Prostate gland (tissue), 2 donors: Measurements from ENCODE around the gene NAB1. TPM values are rescaled to one million over a fixed set of nuclear protein-coding genes. Genes with fewer than 3 reads are reported as not detected.
"Not testable (repeated sequence)": the region's sequence is repeated elsewhere in the genome, so short reads cannot be mapped to it uniquely, and the experiment has no call there.

Experiments
- DNase-seq: peaks from one replicate; pipeline ENCODE4 v3.0.0-alpha.2; 2019; ENCODE audit warnings: low spot score
- H3K27ac ChIP-seq, 2 donors: fragments of 200-600 bp; sonication (generic); 2 replicates each; pipeline ENCODE4 v1.5.1; 2017 to 2019
- H3K27me3 ChIP-seq: fragments of 200-600 bp; sonication (generic); replicated peaks from 2 replicates; pipeline ENCODE4 v1.5.1; 2019; ENCODE audit not compliant: insufficient read depth
- H3K36me3 ChIP-seq, 2 donors: fragments of 200-600 bp; sonication (generic); 1 replicate in 1 of 2; 2 replicates in 1 of 2; pipeline versions ENCODE4 v1.5.1 to v1.8.1; 2017 to 2019
- H3K4me1 ChIP-seq: fragments of 200-600 bp; sonication (generic); replicated peaks from 2 replicates; pipeline ENCODE4 v1.5.1; 2019
- H3K4me3 ChIP-seq, 2 donors: fragments of 200-600 bp; sonication (generic); 2 replicates each; pipeline ENCODE4 v1.5.1; 2017 to 2019
- H3K9me3 ChIP-seq: fragments of 200-600 bp; sonication (generic); 2 replicates; pipeline ENCODE4 v1.5.1; 2017
- POLR2A ChIP-seq: fragments of 450-650 bp; IDR thresholded peaks from one replicate; pipeline ENCODE4 v1.6.1; 2016; ENCODE audit warnings: antibody characterized with exemption, mild to moderate bottlenecking
- POLR2AphosphoS5 ChIP-seq: sonication (generic); formaldehyde crosslinking; IDR thresholded peaks from one replicate; pipeline ENCODE4 v1.6.1; 2017; ENCODE audit warnings: antibody characterized with exemption
- WGBS: methylation state at CpG from one replicate; pipeline ENCODE4 v1.1.5; 2018; 5-methylcytosine and 5-hydroxymethylcytosine counted together
- intact Hi-C: fragments of 100-400 bp; cut with DNase I; formaldehyde crosslinking; loops from one replicate; pipeline ENCODE4 v1.14.2; 2022
- total RNA-seq, 2 donors: library from RNA; depleted of rRNA; stranded (reverse); fragments of >200 nt; gene quantifications; one replicate each; pipeline ENCODE4 v1.1.0, GENCODE V29; 2016
- TF ChIP-seq, protein P1 (sequence below), 4 experiments: fragments of 200-600 bp in 2 of 4; fragments of 450-650 bp in 2 of 4; sonication (generic) in 2 of 4; IDR thresholded peaks; 1 replicate in 3 of 4; 2 replicates in 1 of 4; pipeline ENCODE4 v1.5.1; 2016 to 2019; ENCODE audit warnings: antibody characterized with exemption in 4 of 4, mild to moderate bottlenecking in 2 of 4, moderate library complexity in 2 of 4

NAB1 gene
- total RNA-seq, 2 donors from 2014 or later = 36.6 to 48.6 TPM

DNA sequence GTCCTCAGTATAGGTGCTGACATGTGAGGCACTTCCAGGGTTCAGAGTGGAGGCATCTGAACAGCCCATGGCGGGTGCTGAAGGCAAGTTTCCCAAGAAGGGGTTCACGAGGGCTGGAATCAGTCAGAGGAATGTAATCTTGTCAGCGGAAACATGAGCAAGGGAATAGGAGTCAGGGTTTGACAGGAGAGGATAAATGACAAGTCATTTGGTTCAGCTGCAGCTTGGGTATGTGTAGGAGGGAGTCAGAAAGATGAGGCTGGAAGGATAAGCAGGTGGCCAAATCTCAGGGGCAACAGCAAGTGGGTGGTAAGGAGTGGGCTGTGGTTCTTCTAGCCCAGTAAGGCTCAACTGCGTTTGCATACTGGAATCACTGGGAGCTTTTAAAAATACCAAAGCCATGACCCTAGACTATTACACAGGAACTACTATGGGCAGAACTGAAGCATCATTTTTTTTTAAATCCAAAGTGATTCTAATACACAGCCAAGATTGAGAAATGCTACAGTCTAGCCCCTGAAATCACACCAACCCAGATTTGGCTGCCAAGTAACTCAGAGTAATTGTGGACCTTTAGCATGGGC lies 41.8 kb upstream of the NAB1 start:
- 89% methylated on average over 4 of the region's 4 CpGs for WGBS
- Histone ChIP-seq H3K4me3 (no peak overlapping the region), H3K36me3 (no peaks in the 10 kb centered on the region), H3K9me3 (no peaks in the 10 kb centered on the region), H3K27ac (no peak overlapping the region), H3K4me1 (no peaks in the 10 kb centered on the region), H3K27me3 (no peaks in the 10 kb centered on the region)
- TF ChIP-seq POLR2A = no peak
- TF ChIP-seq, protein P1, sequence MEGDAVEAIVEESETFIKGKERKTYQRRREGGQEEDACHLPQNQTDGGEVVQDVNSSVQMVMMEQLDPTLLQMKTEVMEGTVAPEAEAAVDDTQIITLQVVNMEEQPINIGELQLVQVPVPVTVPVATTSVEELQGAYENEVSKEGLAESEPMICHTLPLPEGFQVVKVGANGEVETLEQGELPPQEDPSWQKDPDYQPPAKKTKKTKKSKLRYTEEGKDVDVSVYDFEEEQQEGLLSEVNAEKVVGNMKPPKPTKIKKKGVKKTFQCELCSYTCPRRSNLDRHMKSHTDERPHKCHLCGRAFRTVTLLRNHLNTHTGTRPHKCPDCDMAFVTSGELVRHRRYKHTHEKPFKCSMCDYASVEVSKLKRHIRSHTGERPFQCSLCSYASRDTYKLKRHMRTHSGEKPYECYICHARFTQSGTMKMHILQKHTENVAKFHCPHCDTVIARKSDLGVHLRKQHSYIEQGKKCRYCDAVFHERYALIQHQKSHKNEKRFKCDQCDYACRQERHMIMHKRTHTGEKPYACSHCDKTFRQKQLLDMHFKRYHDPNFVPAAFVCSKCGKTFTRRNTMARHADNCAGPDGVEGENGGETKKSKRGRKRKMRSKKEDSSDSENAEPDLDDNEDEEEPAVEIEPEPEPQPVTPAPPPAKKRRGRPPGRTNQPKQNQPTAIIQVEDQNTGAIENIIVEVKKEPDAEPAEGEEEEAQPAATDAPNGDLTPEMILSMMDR (IDR thresholded peaks at IDR 0.05) = no peak
- no peak for TF ChIP-seq POLR2AphosphoS5
- DNase-seq = no peak
- intact Hi-C loops = no loop called here

DNA sequence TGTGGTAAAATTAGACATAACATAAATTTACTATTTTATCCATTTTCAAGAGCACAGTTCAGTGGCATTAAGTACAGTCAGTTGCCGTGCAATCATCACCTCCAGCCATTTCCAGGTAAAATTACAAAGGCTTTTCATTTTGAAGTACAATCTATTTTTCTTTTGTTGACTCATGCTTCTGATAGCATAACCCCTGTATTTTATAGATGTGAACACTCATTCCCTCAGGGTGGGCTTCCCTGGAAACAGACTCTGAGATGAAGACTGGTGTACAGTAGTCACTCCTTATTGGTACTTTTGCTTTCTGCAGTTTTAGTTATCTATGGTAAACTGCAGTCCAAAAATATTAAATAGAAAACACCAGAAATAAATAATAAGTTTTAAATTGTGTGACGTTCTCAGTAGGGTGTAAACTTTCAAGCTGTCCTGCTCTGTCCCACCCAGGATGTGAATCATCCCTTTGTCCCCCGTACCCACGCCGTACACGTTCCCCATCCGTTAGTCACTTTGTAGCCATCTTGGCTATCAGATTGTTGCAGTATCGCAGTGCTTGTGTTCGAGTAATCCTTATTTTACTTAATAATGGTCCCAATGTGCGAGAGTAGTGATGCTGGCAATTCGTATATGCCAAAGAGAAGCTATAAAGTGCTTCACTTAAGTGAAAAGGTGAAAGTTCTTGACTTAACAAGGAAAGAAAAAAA lies 41.1 kb upstream of the NAB1 start:
- intact Hi-C loops = no loop called here
- 81% methylated on average over 11 of the region's 11 CpGs for WGBS
- H3K4me1 ChIP-seq = no peaks in the 10 kb centered on the region
- no peak for DNase-seq
- no peak overlapping the region for H3K4me3 ChIP-seq
- H3K27me3 ChIP-seq = no peaks in the 10 kb centered on the region
- TF ChIP-seq, protein P1 (IDR thresholded peaks at IDR 0.05) = no peak
- TF ChIP-seq POLR2A (no peak), POLR2AphosphoS5 (no peak)
- H3K9me3 ChIP-seq = no peaks in the 10 kb centered on the region
- no peak overlapping the region for H3K27ac ChIP-seq
- H3K36me3 ChIP-seq = no peaks in the 10 kb centered on the region

DNA sequence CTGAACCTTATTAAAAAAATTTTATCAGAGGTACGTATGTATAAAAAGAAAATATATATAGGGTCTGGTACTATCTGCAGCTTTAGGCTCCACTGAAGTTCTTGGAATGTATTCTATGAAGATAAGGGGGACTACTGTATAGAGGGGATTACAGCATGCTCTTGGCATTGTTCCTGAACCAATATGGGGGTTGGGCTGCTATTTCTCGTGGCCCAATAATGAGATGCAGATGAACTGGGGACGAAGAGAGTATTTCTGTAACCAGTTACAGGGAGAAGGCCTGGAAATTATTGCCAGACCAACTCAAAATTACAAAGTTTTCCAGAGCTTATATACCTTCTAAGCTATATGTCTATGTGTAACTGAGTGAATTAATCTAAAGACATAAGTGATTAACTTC lies 40.0 kb upstream of the NAB1 start:
- H3K4me3 ChIP-seq, H3K9me3 ChIP-seq, H3K36me3 ChIP-seq, H3K4me1 ChIP-seq, DNase-seq, H3K27ac ChIP-seq, intact Hi-C loops, H3K27me3 ChIP-seq: not testable (repeated sequence)
- 90% methylated on average over 3 of the region's 3 CpGs for WGBS

DNA sequence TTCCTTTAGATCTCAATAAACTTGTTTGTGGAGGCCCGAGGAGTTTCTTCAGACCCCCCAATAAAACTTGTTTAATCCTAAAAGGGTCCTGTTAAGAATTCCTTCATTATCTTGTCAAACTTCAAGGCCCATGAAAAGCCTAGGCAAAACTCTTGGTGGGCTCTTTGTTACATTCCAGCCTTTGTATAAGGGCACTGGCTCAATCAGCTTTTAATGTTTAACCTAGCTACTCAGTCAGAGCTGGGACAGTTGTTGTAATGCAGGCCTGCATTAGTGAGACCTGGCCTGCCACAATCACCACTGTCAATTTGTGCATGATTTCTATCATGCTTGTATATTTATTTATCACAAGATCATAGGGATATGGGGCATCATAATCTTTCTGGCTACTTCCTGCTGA lies 39.5 kb upstream of the NAB1 start:
- H3K27me3 ChIP-seq, intact Hi-C loops, H3K36me3 ChIP-seq, H3K4me3 ChIP-seq, H3K9me3 ChIP-seq, H3K4me1 ChIP-seq, DNase-seq, H3K27ac ChIP-seq: not testable (repeated sequence)
- WGBS = 56% methylated on average over 1 of the region's 1 CpG

DNA sequence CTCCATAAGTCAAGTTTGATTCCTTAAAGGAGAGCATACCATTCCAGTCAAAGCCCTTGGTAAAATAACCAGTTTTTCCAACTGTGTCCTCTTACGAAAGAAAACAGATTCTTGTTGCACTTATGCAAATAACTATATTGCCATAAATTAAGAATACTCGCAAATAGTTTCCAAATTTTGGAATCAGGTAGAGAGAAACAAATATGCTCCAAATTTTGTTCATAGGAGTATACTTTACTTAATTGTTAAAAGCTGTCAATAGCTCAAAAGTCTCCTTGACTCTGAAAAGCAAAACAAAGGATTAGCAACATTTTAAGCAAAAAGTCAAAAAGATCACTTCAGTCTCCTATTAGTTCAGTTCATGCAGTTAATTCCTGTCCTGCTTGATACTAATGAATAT lies 38.4 kb upstream of the NAB1 start:
- H3K4me1 ChIP-seq, H3K36me3 ChIP-seq, H3K27me3 ChIP-seq, H3K4me3 ChIP-seq, H3K27ac ChIP-seq, intact Hi-C loops, DNase-seq, H3K9me3 ChIP-seq: not testable (repeated sequence)
- WGBS = 99% methylated on average over 2 of the region's 2 CpGs

DNA sequence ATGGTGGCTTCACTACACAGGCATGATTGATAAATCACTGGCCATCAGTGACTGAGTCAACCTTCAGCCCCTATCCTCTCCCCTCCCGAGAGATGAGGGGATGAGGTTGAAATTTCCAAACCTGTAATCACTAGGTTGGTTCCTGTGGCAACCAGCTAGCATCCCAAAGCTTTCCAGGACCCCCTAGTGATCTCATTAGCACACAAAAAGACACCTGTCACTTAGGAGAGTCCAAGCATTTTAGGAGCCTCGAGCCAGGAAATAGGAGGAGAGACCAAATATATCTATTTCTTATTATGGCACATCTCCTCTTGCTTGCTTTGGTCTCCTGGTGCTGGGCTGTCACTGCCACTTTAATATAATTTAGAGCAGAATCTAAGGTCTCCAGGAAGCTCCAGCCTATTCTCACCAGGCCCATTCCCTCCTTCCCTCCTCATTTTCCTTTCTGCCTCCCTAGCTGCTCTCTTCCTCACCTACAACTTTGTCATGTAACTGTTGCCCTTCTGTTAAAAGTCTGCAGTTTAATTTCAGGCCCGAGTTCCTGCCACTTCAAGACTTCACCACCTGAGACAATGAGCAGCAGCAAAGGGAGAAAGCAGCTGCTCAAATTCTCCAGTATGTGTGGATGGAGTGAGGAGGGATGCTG lies 33.2 kb upstream of the NAB1 start:
- Histone ChIP-seq H3K27ac (no peak overlapping the region), H3K4me3 (no peak overlapping the region), H3K4me1 (no peaks in the 10 kb centered on the region), H3K27me3 (no peaks in the 10 kb centered on the region), H3K36me3 (no peaks in the 10 kb centered on the region), H3K9me3 (no peaks in the 10 kb centered on the region)
- TF ChIP-seq POLR2A (no peak), POLR2AphosphoS5 (no peak)
- TF ChIP-seq, protein P1 (IDR thresholded peaks at IDR 0.05) = no peak
- 59% methylated on average over 3 of the region's 3 CpGs for WGBS
- no peak for DNase-seq
- intact Hi-C loops = no loop called here
